ENCODE measurements around the gene ACOX1.

DNA sequence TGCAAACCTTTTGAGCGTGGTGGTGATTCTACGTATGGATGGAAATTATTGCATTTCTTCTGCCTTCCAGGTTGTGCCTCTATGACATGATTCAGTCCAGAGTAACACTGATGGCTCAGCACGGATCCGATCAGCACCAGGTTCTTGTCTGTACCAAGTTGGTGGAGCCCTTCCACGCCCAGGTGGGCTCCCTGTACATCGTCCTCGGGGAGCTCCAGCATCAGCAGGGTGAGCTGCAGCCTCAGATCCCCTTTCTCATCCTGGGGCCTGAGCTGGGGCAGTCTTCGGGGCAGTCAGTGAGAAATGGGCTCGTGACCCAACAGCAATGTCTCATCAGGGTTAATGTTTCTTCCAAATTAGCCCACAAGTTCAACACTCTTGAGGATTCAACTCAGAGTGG lies 12.4 kb upstream of the ACOX1 start:
- TF ChIP-seq, protein P1, sequence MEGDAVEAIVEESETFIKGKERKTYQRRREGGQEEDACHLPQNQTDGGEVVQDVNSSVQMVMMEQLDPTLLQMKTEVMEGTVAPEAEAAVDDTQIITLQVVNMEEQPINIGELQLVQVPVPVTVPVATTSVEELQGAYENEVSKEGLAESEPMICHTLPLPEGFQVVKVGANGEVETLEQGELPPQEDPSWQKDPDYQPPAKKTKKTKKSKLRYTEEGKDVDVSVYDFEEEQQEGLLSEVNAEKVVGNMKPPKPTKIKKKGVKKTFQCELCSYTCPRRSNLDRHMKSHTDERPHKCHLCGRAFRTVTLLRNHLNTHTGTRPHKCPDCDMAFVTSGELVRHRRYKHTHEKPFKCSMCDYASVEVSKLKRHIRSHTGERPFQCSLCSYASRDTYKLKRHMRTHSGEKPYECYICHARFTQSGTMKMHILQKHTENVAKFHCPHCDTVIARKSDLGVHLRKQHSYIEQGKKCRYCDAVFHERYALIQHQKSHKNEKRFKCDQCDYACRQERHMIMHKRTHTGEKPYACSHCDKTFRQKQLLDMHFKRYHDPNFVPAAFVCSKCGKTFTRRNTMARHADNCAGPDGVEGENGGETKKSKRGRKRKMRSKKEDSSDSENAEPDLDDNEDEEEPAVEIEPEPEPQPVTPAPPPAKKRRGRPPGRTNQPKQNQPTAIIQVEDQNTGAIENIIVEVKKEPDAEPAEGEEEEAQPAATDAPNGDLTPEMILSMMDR (IDR thresholded peaks at IDR 0.05): no peak
- no peak for TF ChIP-seq POLR2A (IDR thresholded peaks at IDR 0.05)
